ENCODE data around the gene SH3BP5.

The SH3BP5 gene

DNA sequence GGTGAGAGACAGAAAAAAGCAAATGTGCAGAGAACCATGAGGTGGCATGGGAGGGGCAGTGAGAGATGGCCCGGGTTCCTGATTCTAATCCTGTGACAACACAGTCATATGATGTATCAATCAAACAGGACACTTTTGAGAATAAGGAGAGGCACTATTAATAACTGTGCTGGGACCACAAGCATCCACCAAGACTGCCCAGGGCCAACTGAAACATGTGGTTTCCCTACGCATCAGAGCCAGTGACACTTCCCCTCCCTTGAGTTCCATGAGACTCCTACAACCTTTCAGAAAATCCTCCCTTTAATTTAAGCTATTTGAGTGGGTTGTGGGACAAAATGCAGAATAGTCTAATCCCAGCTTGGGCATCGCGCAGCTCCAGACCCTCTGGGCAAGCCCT lies 17.4 kb downstream of the SH3BP5 start:
- TF ChIP-seq CTCF (IDR thresholded peaks at IDR 0.05; ENCODE audit: borderline replicate concordance, insufficient read depth, low read depth, low read length): no peak
- no peak overlapping the region for H3K4me3 ChIP-seq (ENCODE audit: low read depth, low read length)

DNA sequence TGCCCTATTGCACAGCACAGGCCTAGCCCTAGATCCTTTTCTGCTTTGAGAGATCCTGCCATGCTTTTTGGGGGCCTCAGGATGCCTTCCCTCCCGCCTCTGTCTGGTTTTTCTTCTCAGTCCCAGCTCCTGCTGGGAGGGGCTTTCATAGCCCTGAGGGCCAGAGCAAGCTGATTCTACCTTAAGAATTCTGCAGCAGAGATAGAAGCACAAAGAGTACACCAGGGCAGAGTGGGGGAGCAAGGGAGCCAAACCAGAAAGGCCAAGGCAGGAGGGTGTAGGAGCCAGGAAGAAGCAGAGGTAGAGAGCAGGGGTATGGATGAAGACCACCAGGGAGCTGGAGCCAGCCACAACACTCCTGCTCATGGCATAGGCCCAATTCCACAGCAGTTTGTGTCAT lies 18.1 kb downstream of the SH3BP5 start:
- TF ChIP-seq CTCF (IDR thresholded peaks at IDR 0.05; ENCODE audit: borderline replicate concordance, insufficient read depth, low read depth, low read length): no peak
- H3K4me3 ChIP-seq (ENCODE audit: low read depth, low read length): no peak overlapping the region

- no peak for TF ChIP-seq CTCF (IDR thresholded peaks at IDR 0.05; ENCODE audit: borderline replicate concordance, insufficient read depth, low read depth, low read length)
- H3K4me3 ChIP-seq (ENCODE audit: low read depth, low read length): no peak overlapping the region
These were observed 18.9 kb downstream of the SH3BP5 start for GRCh38 chr3:15313461-15313860.

GRCh38 chr3:15312550-15312949 lies 19.8 kb downstream of the SH3BP5 start:
- no peak overlapping the region for H3K4me3 ChIP-seq (ENCODE audit: low read depth, low read length)
- TF ChIP-seq CTCF (IDR thresholded peaks at IDR 0.05; ENCODE audit: borderline replicate concordance, insufficient read depth, low read depth, low read length): no peak

GRCh38 chr3:15310491-15311370 lies 21.7 kb downstream of the SH3BP5 start:
- TF ChIP-seq CTCF (IDR thresholded peaks at IDR 0.05; ENCODE audit: borderline replicate concordance, insufficient read depth, low read depth, low read length): no peak

GRCh38 chr3:15309662-15310335 lies 22.6 kb downstream of the SH3BP5 start:
- no peak overlapping the region for H3K4me3 ChIP-seq (ENCODE audit: low read depth, low read length)
- TF ChIP-seq CTCF (IDR thresholded peaks at IDR 0.05; ENCODE audit: borderline replicate concordance, insufficient read depth, low read depth, low read length): no peak

More at GRCh38 chr3:15310491-15311370, 21.7 kb downstream of the SH3BP5 start:
- H3K4me3 ChIP-seq (ENCODE audit: low read depth, low read length): no peak overlapping the region

Measured in GM12875 (cell line).